Inflammatory macrophage (primary cell): ENCODE results near the gene RACGAP1.
"Not testable (repeated sequence)": the region's sequence is repeated elsewhere in the genome, so short reads cannot be mapped to it uniquely, and the experiment has no call there.

Experiments used
- DNase-seq, 2 donors: peaks; one replicate each; pipeline ENCODE4 v3.0.0-alpha.2; 2020 to 2022

Gene RACGAP1

DNA sequence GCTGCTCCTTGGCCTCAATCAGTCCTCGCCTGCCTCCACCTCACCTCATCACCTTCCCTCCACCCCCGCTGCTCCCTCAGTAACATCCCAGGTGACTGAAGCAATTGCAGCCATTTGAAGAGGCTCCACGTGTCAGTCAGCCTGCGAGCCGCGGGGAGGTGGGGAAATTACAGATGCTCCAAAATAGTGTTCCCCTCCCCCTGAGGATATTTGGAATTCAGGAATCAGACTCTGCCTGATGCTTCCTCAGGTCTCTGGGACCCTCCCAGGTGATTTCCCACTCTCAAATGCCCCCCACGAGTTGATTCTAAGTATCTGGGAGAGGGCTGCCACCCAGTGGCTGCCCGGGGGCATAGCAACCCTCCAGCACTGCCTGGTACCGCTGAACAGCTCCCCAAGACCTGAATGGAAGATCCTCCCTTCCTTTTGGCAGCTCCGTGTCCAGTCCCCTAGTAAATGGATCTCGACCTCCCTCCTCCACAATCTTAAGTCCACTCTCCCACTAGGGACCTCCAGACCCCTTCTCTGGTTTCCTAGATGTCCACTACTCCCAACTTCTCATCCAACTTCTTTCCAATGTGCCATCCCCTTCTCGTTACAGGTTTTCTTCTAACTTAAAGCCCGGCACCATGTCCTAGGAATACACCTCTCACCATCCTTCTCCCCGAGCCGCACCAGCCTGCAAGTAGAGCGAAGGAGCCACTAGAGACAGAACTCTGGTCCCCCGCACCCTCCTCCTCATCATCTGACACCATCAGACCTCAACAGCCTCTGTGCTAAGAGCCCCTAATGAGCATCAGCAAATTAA lies 30.7 kb upstream of the RACGAP1 start:
- peak; percentile 38 to 65 for DNase-seq

DNA sequence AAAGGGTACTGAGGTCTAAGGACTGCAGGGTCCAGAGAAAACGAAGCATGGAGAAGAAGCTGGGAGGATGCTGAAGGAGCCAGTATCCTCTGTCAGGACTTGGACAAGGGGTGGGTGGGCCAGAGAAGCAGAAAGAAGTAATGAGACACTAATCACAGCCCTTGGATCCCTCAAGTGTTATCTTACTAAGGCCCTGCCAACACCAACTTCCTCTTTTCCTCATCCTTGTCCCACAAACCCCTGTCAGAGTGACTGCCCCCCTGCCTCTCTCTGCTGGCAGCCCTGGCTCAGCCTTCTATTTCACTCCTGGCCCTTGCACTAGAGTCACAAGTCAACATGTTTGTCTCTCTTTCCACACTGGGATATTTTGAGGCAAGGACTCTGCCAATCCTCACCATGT lies 28.3 kb upstream of the RACGAP1 start:
- no peak for DNase-seq

DNA sequence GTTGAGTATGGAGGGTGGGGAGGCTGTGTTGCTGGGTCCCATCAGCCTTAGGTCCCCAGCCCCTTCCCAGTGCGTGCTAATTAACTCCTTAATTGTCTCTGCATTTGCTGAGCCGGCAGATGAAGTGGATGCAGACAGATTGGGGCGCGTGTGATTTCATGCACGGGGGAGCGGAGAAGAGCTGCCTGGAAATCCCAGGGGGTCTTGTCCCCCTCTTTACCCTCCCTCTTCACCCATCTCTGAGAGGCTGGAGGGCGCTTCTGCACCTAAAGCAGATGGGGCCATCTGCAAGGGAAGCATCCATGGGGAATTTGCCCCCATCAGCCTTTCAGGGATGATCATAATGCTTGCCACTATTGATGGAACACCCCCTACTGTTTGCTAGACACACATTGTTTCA lies 27.7 kb upstream of the RACGAP1 start:
- no peak for DNase-seq

DNA sequence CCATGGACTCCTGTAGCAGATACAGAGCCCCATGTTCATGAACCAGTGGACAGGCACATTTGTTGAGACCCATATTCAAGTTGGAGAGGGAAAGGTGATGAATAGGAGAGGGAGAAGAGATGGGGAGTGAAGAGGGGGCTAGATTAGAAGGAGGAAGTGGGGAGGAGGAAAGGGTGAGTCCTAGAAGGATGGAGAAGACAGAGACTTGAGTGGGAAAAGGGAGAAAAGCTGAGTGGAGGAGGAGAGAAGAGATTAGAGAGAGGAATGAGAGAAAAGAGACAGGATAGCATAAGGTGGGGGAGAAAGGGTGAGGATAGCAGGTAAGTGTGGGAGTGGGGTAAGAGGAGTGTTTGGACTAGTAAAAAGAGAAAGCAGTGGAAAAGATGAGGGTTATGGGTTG lies 27.2 kb upstream of the RACGAP1 start:
- DNase-seq = no peak

DNA sequence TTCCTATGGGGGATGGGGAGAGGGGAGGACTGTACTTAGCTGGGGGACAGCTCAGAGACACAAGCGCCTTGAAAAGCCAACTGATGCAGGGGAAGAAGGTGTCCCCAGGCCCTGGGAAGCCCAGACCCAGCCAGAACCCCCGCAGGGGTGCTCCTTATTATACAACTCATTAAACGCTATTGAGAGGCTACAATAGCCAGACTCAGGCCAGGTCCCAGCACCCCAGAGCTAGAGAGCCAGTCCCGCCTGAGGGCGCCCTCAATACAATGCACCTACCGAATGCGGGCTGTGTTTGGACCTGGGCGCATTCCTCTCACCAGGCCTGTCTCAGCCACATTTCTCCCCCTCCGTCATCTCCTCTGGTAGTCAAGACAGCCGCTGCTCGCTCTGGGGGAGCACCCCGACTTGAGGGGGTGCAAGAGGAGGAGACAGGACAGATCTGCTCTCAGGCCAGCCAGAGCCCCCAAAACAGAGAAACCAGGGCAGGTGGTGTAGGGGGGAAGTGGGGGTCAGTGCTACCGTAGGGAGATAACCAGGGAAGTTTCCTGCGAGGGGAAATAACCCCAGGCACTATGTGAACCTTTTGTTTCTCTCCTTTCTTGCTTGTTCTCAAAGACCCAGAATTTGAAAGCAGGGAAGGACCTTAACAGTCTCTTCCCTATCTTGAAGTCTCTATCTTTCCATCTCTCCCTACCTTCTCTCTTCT lies 26.0 kb upstream of the RACGAP1 start:
- DNase-seq = no peak

DNA sequence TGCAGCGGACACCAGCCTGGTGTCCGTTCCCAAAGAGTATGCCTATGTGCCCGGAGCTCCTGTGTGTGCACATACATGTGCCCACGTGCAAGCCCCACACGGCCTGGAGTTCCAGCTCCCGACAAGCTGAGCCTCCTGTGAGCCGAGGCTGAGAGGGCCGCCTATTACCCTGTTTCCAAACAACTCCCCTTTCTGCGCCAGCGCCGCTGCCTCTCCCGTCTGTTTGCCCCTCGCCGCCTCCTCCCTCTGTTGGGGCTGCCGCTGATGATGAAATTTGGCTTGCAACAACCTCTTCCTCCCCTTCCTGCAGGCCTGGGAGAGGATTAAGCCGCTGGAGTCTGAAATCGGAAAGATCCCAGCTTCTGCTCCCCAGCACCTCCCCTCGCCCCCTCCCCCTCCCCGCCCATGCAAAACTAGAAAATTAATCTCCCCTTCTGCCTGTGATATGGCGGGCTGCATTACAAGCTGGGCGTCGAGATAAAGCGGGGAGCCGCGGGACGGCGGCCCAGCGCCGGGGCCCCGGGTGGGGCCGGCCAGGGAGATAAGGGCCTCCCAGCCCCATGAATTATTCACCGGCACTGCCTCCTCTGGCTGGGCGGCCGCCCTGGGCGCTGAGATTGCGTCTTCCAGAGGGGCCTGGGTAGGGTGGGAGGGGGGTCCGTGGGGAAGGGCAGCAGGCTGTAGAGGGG lies 25.3 kb upstream of the RACGAP1 start:
- DNase-seq = peak; percentile 72 to 75

DNA sequence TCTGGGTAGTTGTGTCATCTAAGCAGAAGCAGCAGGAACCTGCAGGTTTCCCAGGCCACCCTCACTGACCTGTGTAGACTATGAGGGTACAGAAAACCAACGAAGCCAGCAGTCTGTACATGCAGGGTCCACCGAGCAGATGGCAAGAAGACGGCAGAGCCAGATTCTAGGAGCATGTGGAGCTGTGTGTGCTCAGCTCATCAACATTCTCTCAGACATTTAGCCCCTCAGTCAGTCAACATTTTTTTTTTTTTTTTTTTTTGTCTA lies 24.8 kb upstream of the RACGAP1 start:
- DNase-seq = no peak

DNA sequence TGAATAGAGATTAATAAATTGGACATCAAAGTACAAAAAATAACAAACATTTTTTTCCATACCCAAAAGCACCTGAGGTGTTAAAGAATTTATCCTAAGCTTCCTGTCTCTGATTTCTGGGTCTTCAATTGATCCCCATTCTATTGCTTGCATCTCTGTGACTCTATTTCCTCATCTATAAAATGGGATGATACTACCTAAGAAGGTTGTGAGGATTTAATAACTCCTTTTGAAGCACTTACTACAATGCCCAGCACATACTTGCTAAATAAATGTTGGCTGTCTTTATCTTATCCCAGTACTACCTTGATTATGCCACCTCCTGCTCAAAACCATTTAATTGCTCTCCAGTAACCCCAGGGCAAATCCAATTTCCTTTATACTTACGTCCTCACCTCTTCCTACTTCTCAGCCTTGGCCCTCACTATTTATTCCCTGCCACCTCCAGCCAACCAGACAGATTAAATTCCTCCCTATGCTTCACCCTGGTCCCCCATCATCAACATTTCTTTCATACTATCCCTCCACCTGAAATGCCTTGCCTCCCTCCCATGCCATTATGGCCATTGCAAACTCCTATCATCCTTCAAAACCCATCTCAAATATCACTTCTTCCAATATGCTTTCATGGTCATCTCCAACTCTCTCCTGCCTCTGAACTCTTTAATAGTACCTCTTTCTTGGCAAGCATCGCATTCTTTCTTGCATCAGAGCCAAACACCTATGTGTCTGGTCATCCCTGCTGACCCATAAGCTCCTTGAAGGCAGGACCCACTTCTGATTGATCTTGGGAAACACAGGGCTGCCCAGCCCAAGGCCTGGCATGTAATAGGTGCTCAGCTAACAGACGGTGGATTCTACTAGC lies 24.2 kb upstream of the RACGAP1 start:
- DNase-seq = no peak

DNA sequence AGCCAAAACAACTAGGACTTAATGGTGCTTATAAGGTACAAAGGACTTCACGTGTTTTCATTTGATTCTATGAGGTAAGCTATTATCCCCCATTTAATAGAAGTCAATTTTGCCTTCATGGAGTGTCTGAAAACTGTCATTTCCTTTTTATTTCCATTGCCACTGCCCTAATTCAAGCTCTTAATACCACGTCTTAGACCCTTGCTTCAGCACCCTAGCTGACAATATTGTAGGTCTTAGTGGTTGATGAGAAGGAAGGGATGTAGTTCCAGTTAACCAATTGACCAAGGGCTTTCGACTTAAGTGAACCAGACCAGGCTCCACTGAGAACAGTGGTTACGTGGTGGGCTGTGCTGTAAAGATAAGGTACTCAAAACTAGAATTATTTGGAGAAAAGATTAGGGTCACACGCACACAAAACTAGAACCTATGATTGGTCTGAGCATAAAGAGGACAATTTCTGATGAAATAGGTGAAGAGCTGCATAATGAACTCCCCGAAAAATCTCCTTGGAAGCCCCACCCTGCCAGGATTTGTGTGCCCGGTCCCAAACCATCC lies 22.5 kb upstream of the RACGAP1 start:
- DNase-seq = no peak

DNA sequence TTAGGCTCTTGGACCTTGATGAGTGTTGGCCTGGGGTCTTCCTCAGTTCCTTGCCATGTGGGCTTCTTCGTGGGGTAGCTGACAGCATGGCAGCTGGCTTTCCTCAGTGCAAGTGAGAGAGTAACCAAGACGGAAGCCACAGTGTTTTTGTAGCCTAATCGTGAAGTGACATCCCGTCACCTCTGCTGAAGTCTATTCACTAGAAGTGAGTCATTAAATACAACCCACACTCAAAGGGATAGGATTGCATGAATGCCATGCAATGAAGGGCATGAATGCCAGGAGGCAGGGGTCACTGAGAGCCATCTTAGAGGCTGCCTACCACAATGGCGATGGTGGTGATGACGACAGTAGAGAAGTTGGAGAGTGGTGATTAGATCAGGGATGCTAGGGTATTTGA lies 18.6 kb upstream of the RACGAP1 start:
- peak in 1 of 2 donors; percentile 28 for DNase-seq

DNA sequence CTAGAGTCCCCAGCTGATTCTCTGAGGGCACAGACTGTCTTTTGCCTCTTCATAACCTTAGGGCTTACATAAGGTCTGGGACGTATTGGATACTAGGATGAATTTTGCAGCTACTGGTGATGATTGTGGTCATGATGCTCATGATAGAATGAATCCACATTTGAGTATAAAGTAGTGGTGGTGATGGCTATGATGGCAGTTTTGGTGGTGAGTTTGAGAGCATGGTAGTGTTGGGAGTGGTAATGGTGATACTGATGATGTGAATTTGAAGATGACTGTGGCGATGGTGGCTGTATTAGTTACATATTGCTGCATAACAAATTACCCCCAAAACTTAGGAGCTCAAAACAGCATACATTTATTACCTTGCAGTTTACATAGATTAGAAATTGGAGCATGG lies 18.0 kb upstream of the RACGAP1 start:
- DNase-seq = no peak

DNA sequence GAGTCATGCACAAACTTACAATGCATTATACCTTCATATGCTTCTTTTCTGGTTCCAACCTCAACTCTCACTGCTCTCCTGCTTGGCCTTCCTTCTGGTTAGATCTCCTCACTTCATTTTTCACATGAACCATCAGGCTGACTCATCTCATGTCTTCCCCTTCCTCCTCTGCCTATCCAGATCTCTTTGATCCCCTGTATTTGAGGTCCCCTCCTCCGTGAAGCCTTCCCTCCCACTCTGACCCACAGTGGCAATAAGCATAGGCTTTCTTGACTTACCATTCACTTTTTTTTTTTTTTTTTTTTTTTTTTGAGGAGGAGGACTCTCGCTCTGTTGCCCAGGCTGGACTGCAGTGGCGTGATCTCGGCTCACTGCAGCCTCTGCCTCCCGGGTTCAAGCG lies 17.4 kb upstream of the RACGAP1 start:
- no peak for DNase-seq

DNA sequence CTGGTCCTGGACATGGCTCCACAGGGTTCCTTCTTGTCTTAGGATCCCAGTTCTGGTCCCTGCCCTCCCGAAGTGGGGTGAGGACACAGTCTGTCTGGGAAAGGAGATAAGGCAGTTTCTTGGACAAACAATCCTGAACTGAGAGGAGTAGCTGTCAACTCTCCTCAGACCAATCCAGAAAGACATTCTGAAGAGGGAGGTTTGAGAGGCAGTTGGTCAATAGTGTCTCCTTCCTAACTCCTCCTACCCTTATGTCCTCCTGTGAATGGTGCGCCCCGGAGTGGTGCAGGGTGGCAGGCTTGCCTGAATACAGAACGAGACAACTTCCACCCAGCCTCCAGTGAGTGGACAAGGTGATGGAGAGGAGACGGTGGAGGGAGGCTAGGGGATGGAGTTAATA lies 16.7 kb upstream of the RACGAP1 start:
- no peak for DNase-seq

DNA sequence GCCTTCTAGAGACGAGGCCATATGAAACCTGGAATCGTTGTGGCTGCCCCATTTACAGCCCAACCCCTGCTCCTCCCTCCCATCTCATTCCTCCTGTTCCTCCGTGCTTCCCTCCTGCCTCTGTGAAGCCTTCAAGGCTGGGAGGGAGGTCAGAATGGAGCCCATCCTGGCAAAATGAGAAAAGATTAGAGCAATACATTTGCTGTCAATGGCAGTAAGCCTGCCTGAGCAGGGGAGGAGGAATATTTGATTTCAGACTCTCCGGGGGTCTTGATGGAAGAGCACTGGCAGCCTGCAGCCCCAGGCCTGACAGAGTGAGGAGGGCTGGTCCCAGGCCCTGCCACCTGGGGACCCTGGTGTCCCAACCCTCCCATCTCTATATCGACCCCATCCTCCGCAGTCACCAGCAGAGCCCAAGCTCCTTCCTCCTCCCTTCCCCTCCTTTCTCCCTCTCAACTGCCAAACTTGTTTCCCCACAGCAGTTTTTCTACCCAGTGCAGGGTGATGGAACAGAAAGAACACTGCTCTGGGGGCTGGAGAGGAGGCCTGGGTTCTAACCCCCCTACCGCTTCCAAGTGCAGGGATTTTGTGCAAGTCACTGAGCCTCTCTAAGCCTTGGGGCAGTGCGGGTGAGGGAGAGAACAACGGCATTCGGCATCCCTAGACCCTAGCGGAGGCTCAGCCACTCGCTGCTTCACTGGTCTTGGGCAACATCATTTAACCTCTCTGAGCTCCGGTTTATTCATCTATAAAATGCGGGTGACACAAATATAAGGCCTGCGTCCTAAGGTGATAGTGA lies 16.0 kb upstream of the RACGAP1 start:
- DNase-seq = no peak

DNA sequence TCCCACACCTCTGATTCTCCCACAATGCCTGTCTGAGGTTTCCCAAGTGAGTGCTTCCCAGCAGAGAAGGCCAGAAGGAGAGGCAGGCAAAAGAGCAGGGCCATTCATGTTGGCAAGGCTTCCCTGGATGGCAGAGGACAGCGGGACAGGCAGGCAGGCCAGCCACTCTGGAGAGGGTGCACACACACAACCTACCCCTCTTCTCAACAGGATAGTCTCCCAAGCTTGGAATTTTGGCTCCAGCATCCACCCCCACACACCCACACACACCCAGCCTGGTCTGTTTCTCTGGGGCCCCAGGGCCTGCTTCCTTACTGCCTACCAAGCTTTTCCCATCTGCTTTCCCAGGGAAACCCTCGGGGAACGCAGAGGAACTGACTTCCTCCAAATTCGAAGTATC lies 15.4 kb upstream of the RACGAP1 start:
- DNase-seq = no peak

DNA sequence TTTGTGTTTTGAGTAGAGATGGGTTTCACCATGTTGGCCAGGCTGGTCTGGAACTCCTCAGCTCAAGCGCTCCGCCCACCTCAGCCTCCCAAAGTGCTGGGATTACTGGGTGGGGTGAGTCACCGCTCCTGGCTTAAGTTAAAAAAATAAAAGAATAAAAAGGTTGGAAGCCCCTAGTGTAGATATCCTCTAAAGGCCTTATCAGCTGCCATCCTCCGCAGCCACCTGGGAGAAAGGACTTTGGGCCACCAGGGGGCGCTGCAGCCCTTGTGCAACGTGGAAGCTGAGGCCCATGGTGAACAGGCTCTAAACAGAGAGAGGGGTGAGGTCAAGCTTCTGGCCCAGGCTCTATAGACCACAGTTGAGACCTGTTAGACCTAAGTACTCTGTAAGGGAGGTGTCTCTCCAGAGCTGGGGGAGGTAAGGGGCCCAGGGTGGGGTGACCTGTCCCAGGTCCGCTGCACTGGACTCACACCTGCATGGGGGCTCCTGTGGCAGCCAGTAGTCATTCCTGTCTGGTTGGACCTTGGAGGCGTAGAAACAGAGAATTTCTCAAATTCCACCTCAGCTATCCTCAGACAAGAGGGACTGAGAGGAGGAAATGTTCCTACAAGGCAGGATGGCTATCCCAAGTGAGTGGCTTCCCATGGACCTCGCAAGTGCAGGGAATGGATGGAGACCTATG lies 14.0 kb upstream of the RACGAP1 start:
- DNase-seq = peak; percentile 83 to 86

DNA sequence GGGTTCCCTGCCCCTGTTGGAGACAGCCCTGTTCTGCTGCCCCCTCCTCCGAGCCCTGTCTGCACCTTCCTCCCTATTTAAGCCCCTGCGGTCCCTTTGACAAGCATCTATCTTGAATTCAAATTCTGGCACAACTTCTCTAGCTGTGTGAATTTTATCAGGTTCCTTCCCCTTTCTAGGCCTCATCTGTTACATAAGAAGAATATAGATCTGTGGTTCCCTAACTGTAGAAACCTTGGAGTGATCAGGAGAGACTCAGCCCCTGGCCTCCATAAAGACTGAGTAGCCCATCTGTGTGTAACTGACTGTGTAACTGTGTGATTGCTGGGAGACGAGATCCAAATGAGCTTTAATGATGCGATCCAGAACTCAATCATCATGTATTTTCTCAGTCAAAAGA lies 13.0 kb upstream of the RACGAP1 start:
- DNase-seq = peak in 1 of 2 donors; percentile 26

DNA sequence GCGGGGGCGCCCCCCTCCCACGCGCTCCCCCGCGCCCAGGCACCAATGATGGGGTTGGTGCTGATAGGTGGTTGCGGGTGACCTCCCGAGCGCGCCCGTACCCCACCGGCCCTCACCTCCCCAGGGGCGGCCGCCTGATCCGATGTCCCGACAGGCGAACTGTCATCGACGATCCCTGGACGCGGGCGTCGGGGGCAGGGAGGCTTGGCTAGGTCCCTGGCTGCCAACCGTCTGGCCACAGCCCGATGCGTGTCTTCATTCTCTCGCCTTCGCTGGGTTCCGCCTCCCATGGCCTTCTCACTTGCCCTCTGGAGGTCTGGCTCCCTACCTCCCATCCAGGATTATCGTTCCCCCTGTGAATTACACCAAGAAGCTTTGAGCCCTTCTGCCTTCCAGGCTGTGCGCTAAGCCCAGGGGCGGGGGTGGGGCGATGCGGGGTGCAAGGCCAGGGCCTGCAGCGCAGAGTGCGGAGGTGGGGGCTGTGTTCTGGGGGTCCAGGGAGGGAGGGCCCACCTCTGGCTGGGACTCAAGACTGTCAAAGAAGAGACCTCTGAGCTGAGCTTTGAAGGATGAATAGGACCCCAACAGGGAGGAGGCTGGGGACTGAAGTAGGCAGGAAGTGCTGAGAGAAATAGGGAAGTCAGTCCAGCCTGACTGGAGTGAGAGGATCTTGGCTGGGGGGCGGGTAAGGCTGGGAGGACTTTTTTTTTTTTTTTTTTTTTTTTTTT lies 7.7 kb upstream of the RACGAP1 start:
- DNase-seq = peak; percentile 83 to 84

DNA sequence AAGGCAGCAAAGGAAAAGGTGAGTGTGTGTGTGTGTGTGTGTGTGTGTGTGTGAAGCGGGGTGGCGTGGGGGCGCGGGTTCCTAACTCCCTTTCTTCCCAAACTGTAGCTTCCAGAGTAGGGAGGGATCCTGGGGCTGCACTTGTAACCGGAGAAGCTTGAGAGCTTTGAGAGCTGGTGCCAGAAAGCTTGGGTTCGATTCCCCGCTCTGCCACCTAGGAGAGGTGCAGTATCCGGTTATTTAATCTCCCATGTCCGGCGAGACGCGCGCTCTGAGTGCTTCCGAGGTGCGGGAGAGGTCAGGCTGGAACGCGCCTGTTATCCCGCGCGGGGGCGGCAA lies 7.2 kb upstream of the RACGAP1 start:
- no peak for DNase-seq

DNA sequence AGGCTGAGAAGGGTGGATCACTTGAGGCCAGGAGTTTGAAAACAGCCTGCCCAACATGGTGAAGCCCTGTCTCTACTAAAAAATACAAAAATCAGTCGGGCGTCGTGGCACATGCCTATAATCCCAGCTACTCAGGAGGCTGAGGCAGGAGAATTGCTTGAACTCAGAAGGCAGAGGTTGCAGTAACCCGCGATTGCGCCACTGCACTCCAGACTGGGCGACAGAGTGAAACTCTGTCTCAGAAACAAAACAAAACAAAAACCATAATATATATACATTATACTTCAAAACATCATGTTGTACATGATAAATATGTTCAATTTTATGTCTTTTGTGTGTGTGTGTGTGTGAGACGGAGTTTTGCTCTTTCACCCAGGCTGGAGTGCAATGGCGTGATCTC lies 5.2 kb upstream of the RACGAP1 start:
- DNase-seq = not testable (repeated sequence)

DNA sequence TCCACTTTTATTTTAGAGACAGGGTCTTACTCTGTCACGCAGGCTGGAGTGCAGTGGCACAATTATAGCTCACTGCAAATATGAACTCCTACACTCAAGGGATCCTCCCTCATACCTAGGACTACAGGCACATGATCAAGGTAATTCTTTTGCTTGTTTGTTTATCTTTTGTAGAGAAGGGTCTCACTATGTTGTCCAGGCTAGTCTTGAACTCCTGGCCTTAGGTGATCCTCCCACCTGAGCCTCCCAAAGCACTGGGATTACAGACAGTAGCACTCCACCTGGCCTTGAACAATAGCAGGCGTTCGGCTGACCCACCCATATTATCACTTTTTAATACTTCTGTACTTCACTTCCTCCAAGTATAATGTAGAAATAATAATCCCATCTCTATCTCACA lies 1.4 kb upstream of the RACGAP1 start:
- DNase-seq = no peak
